Hypothalamus (tissue), 51 donors: ENCODE measurements around the gene PKNOX2.
"Not testable (repeated sequence)": the region's sequence is repeated elsewhere in the genome, so short reads cannot be mapped to it uniquely, and the experiment has no call there.

ENCODE experiments used
- DNase-seq, 51 donors: peaks; one replicate each; lab custom pipeline; 2025; lab: John Stamatoyannopoulos, UW

PKNOX2 gene

GRCh38 chr11:125199915-125200314, 35.4 kb downstream of the PKNOX2 start:
- DNase-seq = no peak

- DNase-seq = no peak
Observed at GRCh38 chr11:125200441-125200840, 35.9 kb downstream of the PKNOX2 start.

GRCh38 chr11:125201525-125202141, 37.1 kb downstream of the PKNOX2 start:
- no peak for DNase-seq

- no peak for DNase-seq
Observed at GRCh38 chr11:125202362-125202880, 37.9 kb downstream of the PKNOX2 start.

GRCh38 chr11:125202977-125203376, 38.4 kb downstream of the PKNOX2 start:
- no peak for DNase-seq

- no peak for DNase-seq
Observed at GRCh38 chr11:125207866-125208425, 43.4 kb downstream of the PKNOX2 start.

GRCh38 chr11:125210066-125210465, 45.5 kb downstream of the PKNOX2 start:
- no peak for DNase-seq

- peak in 1 of 51 donors; percentile 52 for DNase-seq
Observed at GRCh38 chr11:125211191-125211947, 46.8 kb downstream of the PKNOX2 start.

- DNase-seq = peak in 1 of 51 donors; percentile 52
Observed at GRCh38 chr11:125211948-125212340, 47.4 kb downstream of the PKNOX2 start.

GRCh38 chr11:125214601-125215565, 50.3 kb downstream of the PKNOX2 start:
- DNase-seq = no peak

GRCh38 chr11:125215976-125216375, 51.4 kb downstream of the PKNOX2 start:
- no peak for DNase-seq

- no peak for DNase-seq
Observed at GRCh38 chr11:125218336-125218735, 53.8 kb downstream of the PKNOX2 start.

- DNase-seq = no peak
Observed at GRCh38 chr11:125221461-125221860, 56.9 kb downstream of the PKNOX2 start.

- no peak for DNase-seq
Observed at GRCh38 chr11:125222494-125222893, 57.9 kb downstream of the PKNOX2 start.

- not testable (repeated sequence) for DNase-seq
Observed at GRCh38 chr11:125223161-125223560, 58.6 kb downstream of the PKNOX2 start.

- DNase-seq = peak in 9 of 51 donors; percentile 6 to 23 (median 14)
Observed at GRCh38 chr11:125223901-125224361, 59.4 kb downstream of the PKNOX2 start.

- peak in 3 of 51 donors; percentile 6 to 25 (median 18) for DNase-seq
Observed at GRCh38 chr11:125224391-125225021, 60.0 kb downstream of the PKNOX2 start.

GRCh38 chr11:125225401-125225800, 60.9 kb downstream of the PKNOX2 start:
- no peak for DNase-seq

- DNase-seq = no peak
Observed at GRCh38 chr11:125226031-125226430, 61.5 kb downstream of the PKNOX2 start.

- DNase-seq = no peak
Observed at GRCh38 chr11:125226706-125227105, 62.2 kb downstream of the PKNOX2 start.
